ENCODE measurements around the gene SLC17A7.

SLC17A7 gene

DNA sequence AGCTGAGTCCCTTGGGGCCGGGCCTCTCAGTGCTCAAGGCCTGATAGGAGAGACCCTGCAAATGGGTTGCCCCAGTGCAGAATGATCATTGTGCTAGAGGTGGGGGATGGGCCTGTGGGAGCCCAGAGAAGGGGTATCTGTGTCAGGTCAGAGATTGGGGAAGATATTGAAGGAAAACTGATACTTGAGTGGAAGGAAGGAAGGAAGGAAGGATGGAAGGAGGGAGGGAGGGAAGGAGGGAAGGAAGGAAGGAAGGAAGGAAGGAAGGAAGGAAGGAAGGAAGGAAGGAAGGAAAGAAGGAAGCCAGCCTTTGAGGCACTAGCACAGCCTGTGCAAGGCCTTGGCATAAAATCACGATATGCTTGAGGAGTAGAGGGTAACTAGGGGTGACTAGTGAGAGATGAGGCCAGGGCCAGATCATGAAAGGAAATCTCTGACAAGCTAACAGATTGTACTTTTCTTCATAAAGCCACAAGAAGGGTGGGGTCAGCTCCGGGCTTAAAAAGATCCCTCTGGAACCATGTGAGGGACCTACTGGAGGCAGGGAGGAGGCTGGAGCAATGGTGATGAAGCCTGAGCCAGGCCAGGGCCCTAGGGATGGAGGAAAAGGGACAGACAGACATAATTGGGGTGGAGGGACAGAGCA lies 29.5 kb downstream of the SLC17A7 start:
- no peak overlapping the region for H3K9ac ChIP-seq (ENCODE audit: insufficient read length, low read depth)

GRCh38 chr19:49409441-49410029 lies 31.8 kb downstream of the SLC17A7 start:
- Histone ChIP-seq H3K9ac (ENCODE audit: insufficient read length, low read depth) (no peak overlapping the region), H3K36me3 (ENCODE audit: insufficient read depth, insufficient read length, low read length) (no peaks in the 10 kb centered on the region), H3K9me3 (ENCODE audit: insufficient read depth, low read length) (no peaks in the 10 kb centered on the region), H3K4me3 (ENCODE audit: insufficient read length, low read depth) (no peak overlapping the region), H3K4me1 (ENCODE audit: insufficient read depth, insufficient read length) (peaks cover 15% of the 10 kb centered on the region), H3K27me3 (ENCODE audit: insufficient read depth, insufficient read length) (no peaks in the 10 kb centered on the region)
- TF ChIP-seq ZNF274 (IDR thresholded peaks at IDR 0.05; ENCODE audit: low read depth, low read length): no peak
- no peak for TF ChIP-seq SUZ12 (IDR thresholded peaks at IDR 0.05; ENCODE audit: extremely low read depth, insufficient read depth, insufficient read length)
- no peak for TF ChIP-seq YY1 (IDR thresholded peaks at IDR 0.05; ENCODE audit: insufficient read depth, insufficient read length)
- DNase-seq (ENCODE audit: low read depth, low spot score): no peak

More for the DNA sequence above, 29.5 kb downstream of the SLC17A7 start:
- no peak overlapping the region for H3K4me3 ChIP-seq (ENCODE audit: insufficient read length, low read depth)
- H3K27me3 ChIP-seq (ENCODE audit: insufficient read depth, insufficient read length): no peaks in the 10 kb centered on the region
- H3K4me1 ChIP-seq (ENCODE audit: insufficient read depth, insufficient read length): peaks cover 21% of the 10 kb centered on the region
- no peak for DNase-seq (ENCODE audit: low read depth, low spot score)
- TF ChIP-seq YY1 (IDR thresholded peaks at IDR 0.05; ENCODE audit: insufficient read depth, insufficient read length) (no peak), ZNF274 (IDR thresholded peaks at IDR 0.05; ENCODE audit: low read depth, low read length) (no peak), SUZ12 (IDR thresholded peaks at IDR 0.05; ENCODE audit: extremely low read depth, insufficient read depth, insufficient read length) (no peak)
- H3K36me3 ChIP-seq (ENCODE audit: insufficient read depth, insufficient read length, low read length): no peaks in the 10 kb centered on the region
- no peaks in the 10 kb centered on the region for H3K9me3 ChIP-seq (ENCODE audit: insufficient read depth, low read length)

GRCh38 chr19:49408816-49409440 lies 32.4 kb downstream of the SLC17A7 start:
- no peaks in the 10 kb centered on the region for H3K27me3 ChIP-seq (ENCODE audit: insufficient read depth, insufficient read length)
- H3K4me3 ChIP-seq (ENCODE audit: insufficient read length, low read depth): no peak overlapping the region
- DNase-seq (ENCODE audit: low read depth, low spot score): no peak
- no peaks in the 10 kb centered on the region for H3K36me3 ChIP-seq (ENCODE audit: insufficient read depth, insufficient read length, low read length)
- peaks cover 20% of the 10 kb centered on the region for H3K4me1 ChIP-seq (ENCODE audit: insufficient read depth, insufficient read length)
- no peaks in the 10 kb centered on the region for H3K9me3 ChIP-seq (ENCODE audit: insufficient read depth, low read length)
- no peak for TF ChIP-seq SUZ12 (IDR thresholded peaks at IDR 0.05; ENCODE audit: extremely low read depth, insufficient read depth, insufficient read length)
- TF ChIP-seq YY1 (IDR thresholded peaks at IDR 0.05; ENCODE audit: insufficient read depth, insufficient read length): no peak
- TF ChIP-seq ZNF274 (IDR thresholded peaks at IDR 0.05; ENCODE audit: low read depth, low read length): no peak
- no peak overlapping the region for H3K9ac ChIP-seq (ENCODE audit: insufficient read length, low read depth)

- TF ChIP-seq ZNF274 (IDR thresholded peaks at IDR 0.05; ENCODE audit: low read depth, low read length) (no peak), YY1 (IDR thresholded peaks at IDR 0.05; ENCODE audit: insufficient read depth, insufficient read length) (no peak), SUZ12 (IDR thresholded peaks at IDR 0.05; ENCODE audit: extremely low read depth, insufficient read depth, insufficient read length) (no peak)
- no peaks in the 10 kb centered on the region for H3K9me3 ChIP-seq (ENCODE audit: insufficient read depth, low read length)
- no peak overlapping the region for H3K4me3 ChIP-seq (ENCODE audit: insufficient read length, low read depth)
- DNase-seq (ENCODE audit: low read depth, low spot score): no peak
- H3K4me1 ChIP-seq (ENCODE audit: insufficient read depth, insufficient read length): peaks cover 15% of the 10 kb centered on the region
- no peak overlapping the region for H3K9ac ChIP-seq (ENCODE audit: insufficient read length, low read depth)
- no peaks in the 10 kb centered on the region for H3K27me3 ChIP-seq (ENCODE audit: insufficient read depth, insufficient read length)
- H3K36me3 ChIP-seq (ENCODE audit: insufficient read depth, insufficient read length, low read length): no peaks in the 10 kb centered on the region
Observed at GRCh38 chr19:49407482-49408015, 33.8 kb downstream of the SLC17A7 start.

DNA sequence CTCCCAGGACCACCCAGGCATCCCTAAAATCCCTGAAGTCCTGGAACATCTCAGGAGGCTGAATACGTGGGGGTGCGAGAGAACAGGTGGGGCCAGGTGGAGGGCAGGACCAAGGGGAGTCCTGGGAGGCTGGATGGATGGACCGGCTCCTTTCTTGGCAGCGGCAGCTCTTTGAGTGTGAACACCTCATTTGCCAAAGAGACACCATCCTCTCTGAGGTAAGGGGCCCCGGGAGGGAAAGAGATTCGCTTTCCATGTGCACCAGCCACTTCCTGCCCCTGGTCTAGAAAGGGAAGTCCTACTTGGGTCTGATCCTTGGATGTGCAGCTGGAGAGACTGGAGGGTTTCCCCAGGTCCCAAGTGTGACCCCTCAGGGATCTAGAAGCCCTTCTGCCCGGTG lies 34.2 kb downstream of the SLC17A7 start:
- TF ChIP-seq SUZ12 (IDR thresholded peaks at IDR 0.05; ENCODE audit: extremely low read depth, insufficient read depth, insufficient read length): no peak
- TF ChIP-seq YY1 (IDR thresholded peaks at IDR 0.05; ENCODE audit: insufficient read depth, insufficient read length): no peak
- TF ChIP-seq ZNF274 (IDR thresholded peaks at IDR 0.05; ENCODE audit: low read depth, low read length): no peak
- Histone ChIP-seq H3K4me1 (ENCODE audit: insufficient read depth, insufficient read length) (peaks cover 15% of the 10 kb centered on the region), H3K9me3 (ENCODE audit: insufficient read depth, low read length) (no peaks in the 10 kb centered on the region), H3K36me3 (ENCODE audit: insufficient read depth, insufficient read length, low read length) (no peaks in the 10 kb centered on the region), H3K27me3 (ENCODE audit: insufficient read depth, insufficient read length) (no peaks in the 10 kb centered on the region), H3K9ac (ENCODE audit: insufficient read length, low read depth) (no peak overlapping the region), H3K4me3 (ENCODE audit: insufficient read length, low read depth) (no peak overlapping the region)
- no peak for DNase-seq (ENCODE audit: low read depth, low spot score)

GRCh38 chr19:49403404-49404187 lies 37.7 kb downstream of the SLC17A7 start:
- Histone ChIP-seq H3K4me3 (ENCODE audit: insufficient read length, low read depth) (peak overlapping the region; percentile 15), H3K27me3 (ENCODE audit: insufficient read depth, insufficient read length) (no peaks in the 10 kb centered on the region), H3K9me3 (ENCODE audit: insufficient read depth, low read length) (no peaks in the 10 kb centered on the region), H3K4me1 (ENCODE audit: insufficient read depth, insufficient read length) (peaks cover 21% of the 10 kb centered on the region), H3K9ac (ENCODE audit: insufficient read length, low read depth) (peak overlapping the region; percentile 64), H3K36me3 (ENCODE audit: insufficient read depth, insufficient read length, low read length) (no peaks in the 10 kb centered on the region)
- TF ChIP-seq ZNF274 (IDR thresholded peaks at IDR 0.05; ENCODE audit: low read depth, low read length) (no peak), SUZ12 (IDR thresholded peaks at IDR 0.05; ENCODE audit: extremely low read depth, insufficient read depth, insufficient read length) (no peak), YY1 (IDR thresholded peaks at IDR 0.05; ENCODE audit: insufficient read depth, insufficient read length) (no peak)
- peak; percentile 57 for DNase-seq (ENCODE audit: low read depth, low spot score)

Data from NT2/D1 (cell line).